Measurements from ENCODE around the gene ZNF839.
"Not testable (repeated sequence)": the region's sequence is repeated elsewhere in the genome, so short reads cannot be mapped to it uniquely, and the experiment has no call there.

ZNF839 gene

DNA sequence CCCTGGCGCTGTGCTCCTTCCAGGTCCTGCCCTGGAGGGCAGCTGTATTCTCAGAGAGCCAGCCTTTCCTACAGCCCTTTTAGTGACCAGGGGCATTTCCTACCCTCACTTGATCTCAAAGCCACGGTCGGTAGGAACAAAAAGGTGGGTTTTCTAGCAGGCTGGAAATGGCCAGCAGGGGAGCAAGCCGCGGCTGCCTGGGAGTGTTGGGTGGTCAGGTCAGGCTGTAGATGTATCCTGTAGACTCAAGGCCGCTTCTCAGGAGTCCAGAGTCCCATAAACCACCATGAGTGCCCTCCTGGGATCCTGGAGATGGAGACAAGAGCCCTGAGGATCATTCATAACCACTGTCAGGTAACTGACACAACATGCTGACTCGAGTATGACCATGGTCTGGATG lies 24.5 kb downstream of the ZNF839 start:
- no peak for DNase-seq

- DNase-seq: no peak
Observed at GRCh38 chr14:102344485-102344884, 24.9 kb downstream of the ZNF839 start.

- no peak for DNase-seq
Observed at GRCh38 chr14:102345232-102345631, 25.7 kb downstream of the ZNF839 start.

GRCh38 chr14:102346645-102347044 lies 27.1 kb downstream of the ZNF839 start:
- DNase-seq: no peak

DNA sequence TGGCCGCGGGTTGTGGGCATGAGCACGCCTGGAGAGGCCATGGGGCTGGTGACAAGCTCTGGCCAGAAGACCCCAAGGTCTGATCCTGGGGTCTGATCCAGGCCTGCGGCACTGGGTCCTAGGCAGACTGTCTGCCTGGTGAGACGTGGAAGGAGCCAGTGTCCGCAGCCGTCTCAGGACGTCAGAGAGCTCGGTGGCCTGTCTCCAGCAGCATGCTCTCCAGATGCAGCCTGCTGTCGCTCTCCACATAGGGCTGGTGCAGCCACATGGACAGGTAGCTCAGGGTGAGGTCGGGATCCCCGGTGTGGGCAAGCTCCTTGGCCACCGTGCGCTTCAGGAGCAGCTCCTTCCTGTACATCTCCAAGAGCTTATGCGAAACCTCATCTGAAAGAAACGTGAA lies 28.8 kb downstream of the ZNF839 start:
- DNase-seq: no peak

GRCh38 chr14:102351023-102351422 lies 31.5 kb downstream of the ZNF839 start:
- DNase-seq: no peak

DNA sequence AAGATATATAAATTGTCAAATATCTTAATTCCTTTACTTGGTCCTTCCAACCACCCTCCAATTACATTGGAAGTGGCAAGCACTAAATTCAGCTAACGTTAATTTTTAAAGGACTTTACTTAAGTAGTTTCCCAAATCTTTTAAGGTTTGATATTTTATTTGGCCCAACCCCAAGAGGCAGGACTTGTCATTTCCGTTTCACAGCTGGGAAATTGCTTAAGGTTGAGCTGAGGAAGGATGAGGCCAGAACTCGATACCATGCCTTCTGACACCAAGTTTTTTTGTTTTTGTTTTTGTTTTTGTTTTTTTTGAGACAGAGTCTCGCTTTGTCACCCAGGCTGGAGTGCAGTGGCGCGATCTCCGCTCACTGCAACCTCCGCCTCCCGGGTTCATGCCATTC lies 32.0 kb downstream of the ZNF839 start:
- not testable (repeated sequence) for DNase-seq

DNA sequence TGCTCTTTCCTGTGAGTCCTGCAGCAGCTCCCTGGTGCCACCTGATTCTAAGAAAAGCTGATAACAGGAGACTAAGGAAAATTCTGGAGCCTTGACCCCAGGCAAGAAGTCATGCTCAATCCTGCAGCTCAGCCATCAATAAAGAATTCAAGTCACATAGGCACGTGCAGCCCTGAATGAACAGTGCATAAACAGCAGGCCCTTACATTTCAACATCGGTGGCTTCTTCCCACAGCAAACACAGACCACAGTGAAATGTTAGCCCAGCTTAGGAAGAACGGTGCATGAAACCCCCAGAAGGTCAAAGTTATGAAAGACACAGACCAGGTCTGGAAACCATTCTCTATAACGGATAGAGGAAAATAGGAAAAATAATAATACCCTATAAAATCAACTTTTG lies 32.7 kb downstream of the ZNF839 start:
- DNase-seq: no peak

GRCh38 chr14:102353126-102353619 lies 33.6 kb downstream of the ZNF839 start:
- no peak for DNase-seq

- no peak for DNase-seq
Observed at GRCh38 chr14:102356280-102356679, 36.7 kb downstream of the ZNF839 start.

GRCh38 chr14:102359341-102359740 lies 39.8 kb downstream of the ZNF839 start:
- DNase-seq: no peak

DNA sequence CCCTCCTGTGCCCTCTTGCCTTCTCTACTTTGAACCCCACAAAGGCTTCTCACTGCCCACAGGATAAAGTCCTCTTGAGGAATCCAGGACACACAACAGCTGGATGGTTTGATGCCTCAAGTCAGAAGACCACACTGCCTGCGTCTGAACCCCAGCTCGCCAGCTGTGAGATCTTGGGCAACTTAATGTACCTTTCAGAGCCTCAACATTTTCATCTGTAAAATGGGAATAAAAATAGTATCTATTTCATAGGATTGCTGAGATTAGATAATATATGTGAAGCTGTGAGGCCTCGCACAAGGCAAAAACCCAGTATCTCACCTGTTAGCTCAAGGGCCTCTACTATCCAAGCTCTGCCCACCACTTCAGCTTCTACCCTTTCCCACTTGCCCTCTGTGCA lies 40.8 kb downstream of the ZNF839 start:
- DNase-seq: no peak

DNA sequence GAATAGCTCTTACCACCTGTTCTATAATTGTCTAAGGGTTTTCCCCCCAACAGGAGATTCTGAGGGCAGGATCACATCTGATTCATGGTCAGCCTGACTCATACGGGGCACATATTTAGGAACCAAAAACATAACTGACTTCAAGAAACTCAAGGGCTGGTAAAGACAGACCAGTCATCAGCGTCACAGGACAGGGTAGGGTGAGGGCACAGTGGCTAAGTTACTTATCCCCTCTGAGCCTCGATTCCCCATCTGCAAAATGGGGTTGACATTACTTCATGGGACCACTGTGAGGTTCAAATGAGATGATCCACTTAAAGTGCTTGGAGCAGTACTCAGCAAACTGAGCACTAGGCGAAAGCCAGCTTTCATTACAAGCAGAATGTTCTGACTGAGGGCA lies 42.5 kb downstream of the ZNF839 start:
- DNase-seq: no peak

DNA sequence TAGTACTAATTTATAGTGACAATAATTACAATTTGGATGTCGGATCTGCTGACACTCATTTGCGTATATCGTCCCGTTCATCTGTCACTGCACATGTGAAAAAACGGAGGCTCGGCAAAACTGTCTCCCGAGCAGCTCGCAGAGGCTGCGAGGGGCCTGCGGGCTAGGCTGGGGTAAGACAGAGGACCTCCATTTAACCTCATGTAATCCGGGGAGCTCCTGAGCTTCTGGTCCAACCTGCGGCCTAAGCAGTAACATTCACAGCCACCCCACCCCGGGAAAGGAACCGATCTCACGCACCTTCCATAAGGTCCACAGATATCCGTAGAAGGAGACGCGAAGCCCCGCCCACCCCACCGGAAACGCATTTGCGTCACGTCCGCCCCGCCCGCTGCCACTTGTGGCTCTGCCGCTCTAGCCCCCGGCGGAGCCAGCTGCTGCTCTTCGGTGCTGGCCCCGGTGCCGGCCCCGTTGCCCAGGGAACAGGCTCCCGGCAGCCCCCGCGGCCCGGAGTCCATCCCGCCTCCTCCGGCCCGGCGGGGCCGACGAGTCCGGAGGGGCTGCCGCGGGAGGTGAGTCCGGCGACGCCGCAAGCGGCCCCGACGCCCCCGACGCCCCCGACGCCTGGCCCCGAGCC lies 43.1 kb downstream of the ZNF839 start, which contains the start of the genes CINP and TECPR2:
Gene CINP, minus strand, starts transcription at position 346 of the 637 bp plus-strand sequence. Its CDS starts 39 bp downstream, at position 307.
Gene TECPR2, plus strand, starts transcription at position 397 of the 637 bp plus-strand sequence. CDS start 13,781 bp downstream, outside the sequence.
- peak; percentile 81 for DNase-seq

DNA sequence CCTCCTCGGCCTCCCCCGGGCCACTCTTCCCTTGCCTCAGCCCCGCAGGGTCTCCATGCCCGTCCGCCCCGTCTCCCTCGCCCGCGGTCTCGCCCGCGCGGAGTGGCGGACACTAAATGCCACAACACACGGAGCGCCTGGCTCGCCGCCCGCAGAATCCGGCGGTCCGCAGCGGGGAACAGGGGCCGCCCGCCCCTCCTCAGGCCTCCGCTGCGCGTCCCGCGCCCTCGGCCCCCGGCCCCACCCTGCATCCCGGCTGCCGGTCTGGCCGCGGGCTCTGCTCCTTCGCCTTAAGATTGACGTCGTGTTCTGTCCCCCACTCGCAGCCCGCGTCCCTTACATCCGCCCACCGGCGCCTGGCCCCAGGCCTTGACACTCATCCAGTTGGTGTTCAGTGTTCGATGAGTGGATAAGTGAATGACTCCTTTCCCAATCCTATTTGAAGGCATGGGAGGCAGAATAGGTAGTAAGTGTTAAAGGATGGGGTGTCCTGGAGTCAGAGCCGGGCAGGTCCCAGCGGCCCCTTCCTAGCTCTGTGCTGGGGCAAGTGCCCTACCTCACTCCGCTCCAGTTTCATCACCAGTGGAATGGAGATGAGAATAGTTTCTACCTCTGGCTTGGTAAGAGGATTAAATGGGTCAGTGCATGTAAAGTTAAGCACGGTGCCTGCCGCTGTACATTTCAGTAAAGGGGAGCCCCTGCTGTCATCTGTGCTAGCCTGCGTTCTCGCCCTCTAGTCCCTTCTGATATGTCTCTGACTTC lies 43.8 kb downstream of the ZNF839 start:
- DNase-seq: no peak

- DNase-seq: no peak
Observed at GRCh38 chr14:102370305-102370809, 50.8 kb downstream of the ZNF839 start.

DNA sequence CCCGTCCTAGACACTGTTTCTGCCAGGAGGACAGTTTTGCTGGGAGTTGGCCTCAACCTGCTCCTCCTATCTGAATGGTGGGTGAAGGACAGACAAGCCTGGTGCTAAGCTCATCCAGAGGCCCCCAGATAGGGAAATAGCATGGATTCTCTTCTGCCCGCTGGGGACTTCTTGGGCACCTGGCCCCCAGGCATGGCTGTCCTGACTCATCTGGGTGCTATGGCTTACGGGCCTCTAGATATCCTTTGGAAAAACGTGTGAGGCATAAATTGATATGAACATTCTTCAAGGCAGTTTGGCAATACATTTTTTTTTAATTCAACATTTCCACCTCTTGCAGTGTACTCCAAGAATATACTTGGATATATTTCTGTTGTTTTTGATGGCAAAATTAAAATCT lies 51.8 kb downstream of the ZNF839 start:
- DNase-seq: no peak

- DNase-seq: no peak
Observed at GRCh38 chr14:102373110-102373509, 53.6 kb downstream of the ZNF839 start.

DNA sequence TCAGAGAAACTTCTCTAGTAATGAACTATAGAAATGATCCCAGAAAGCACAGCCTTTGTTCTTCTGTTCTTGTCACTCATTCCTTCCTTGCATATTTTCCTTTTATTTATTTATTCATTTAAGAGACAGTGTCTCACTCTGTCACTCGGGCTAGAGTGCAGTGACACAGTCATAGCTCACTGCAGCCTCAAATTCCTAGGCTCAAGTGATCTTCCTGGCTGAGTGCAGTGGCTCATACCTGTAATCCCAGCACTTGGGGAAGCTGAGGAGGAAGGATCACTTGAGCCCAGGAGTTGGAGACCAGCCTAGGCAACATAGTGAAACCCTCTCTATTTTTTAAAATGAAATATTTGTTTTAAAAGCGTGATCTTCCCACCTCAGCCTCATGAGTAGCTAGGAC lies 54.7 kb downstream of the ZNF839 start:
- no peak for DNase-seq

GRCh38 chr14:102375119-102375518 lies 55.6 kb downstream of the ZNF839 start:
- DNase-seq: no peak

- DNase-seq: no peak
Observed at GRCh38 chr14:102377696-102378095, 58.1 kb downstream of the ZNF839 start.

DNA sequence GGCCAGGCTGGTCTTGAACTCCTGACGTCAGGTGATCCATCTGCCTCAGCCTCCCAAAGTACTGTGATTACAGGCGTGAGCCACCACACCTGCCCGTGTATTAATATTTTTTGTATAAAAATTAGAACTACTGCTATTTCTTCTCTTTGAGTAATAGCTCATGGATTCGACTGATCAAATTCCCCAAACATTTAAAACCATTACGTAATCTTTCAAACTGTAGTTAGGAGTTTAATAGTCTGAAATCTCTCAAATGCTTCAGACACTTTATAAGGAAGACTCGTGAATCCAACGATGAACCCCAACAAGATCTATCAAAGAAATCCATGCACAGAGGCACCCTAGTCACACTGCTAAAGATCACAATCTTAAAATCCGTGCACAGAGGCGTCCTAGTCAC lies 59.3 kb downstream of the ZNF839 start:
- no peak for DNase-seq

DNA sequence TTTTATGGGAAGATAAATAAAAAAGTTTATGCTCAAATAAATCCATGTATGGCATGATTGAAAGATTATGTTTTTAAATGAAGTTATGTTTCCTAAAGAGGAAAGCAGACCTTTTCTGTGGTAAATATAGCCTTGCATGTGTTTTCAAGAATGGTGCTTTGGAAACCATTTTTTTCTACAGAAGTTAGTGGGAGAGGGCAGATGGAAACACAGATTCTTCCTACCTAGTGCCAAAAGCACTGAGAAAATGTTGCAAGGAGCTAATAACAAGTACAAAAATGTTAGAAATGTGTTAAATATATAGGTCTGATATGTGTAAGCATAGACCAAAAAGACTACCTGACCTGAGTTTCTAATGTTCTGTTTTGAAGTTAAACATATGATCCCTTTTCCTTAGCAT lies 67.5 kb downstream of the ZNF839 start:
- DNase-seq: no peak

DNA sequence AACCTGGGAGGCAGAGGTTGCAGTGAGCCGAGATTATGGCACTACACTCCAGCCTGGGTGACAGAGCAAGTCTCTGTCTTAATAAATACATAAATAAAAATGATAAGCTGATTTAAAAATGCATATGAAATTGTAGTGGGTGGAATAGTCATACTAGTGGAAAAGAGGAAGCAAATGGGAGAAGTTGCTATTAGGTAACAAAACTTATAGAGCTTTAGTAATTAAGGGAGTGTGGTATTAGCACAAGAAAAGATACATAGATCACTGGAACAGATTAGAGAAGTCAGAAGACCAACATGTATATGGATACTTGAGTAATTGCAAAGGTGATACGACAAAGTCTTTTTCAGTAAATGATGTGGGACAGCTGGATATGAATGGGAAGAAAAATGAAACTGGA lies 69.7 kb downstream of the ZNF839 start:
- no peak for DNase-seq

Measured in NCI-H1417 treated with DMSO at 0.1 percent for 48 hours (cell line).